SH-SY5Y (cell line): ENCODE data around the gene ACTA2.

Experiments used
- GATA2 ChIP-seq: IDR thresholded peaks from 2 replicates; pipeline ENCODE4 v1.6.1; 2011; ENCODE audit warnings: mild to moderate bottlenecking, low read depth, low read length
- GATA3 ChIP-seq: IDR thresholded peaks from 2 replicates; pipeline ENCODE4 v1.6.1; 2011; ENCODE audit warnings: low read depth, mild to moderate bottlenecking, low read length, moderate library complexity

DNA sequence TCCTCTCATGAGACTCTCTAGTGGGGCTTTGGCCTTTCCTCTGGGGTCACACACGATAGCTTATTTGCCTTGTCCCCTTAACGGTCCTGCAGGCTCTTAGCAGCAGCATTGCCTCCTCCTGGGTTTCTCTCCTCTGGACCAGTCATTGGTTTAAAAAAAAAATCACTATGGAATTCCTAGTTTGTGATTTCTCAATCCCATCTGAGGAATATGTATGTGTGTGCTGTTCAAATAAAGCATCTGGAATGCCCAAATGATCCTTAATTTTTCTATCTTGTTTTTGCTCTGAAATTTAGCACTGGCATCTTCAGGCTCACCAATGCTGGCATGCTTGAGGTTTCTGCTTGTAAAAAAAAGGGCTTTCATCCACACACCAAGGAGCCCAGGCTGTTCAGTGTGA is 30.5 kb downstream of the ACTA2 start:
- no peak for TF ChIP-seq GATA2
- TF ChIP-seq GATA3 = no peak
